IPS-18a (cell line): ENCODE data around the gene FAM83E.

Source experiments
- H3K27ac ChIP-seq: one replicate; pipeline ENCODE4 v1.5.1; 2013; ENCODE audit warnings: low read length
- H3K27me3 ChIP-seq: one replicate; pipeline ENCODE4 v1.6.1; 2013; ENCODE audit warnings: mild to moderate bottlenecking, low read length; ENCODE audit not compliant: control insufficient read depth, insufficient read depth
- H3K36me3 ChIP-seq: one replicate; pipeline ENCODE4 v1.6.1; 2013; ENCODE audit warnings: low read depth, low read length; ENCODE audit not compliant: control insufficient read depth
- H3K4me1 ChIP-seq: one replicate; pipeline ENCODE4 v1.6.1; 2013; ENCODE audit warnings: low read depth, low read length; ENCODE audit not compliant: control insufficient read depth
- H3K4me3 ChIP-seq: one replicate; pipeline ENCODE4 v1.5.1; 2013; ENCODE audit warnings: low read length
- H3K9ac ChIP-seq: one replicate; pipeline ENCODE4 v1.6.1; 2013; ENCODE audit warnings: mild to moderate bottlenecking, low read length, moderate library complexity
- H3K9me3 ChIP-seq: one replicate; pipeline ENCODE4 v1.6.1; 2013; ENCODE audit warnings: low read depth, low read length; ENCODE audit not compliant: control insufficient read depth

Gene FAM83E

DNA sequence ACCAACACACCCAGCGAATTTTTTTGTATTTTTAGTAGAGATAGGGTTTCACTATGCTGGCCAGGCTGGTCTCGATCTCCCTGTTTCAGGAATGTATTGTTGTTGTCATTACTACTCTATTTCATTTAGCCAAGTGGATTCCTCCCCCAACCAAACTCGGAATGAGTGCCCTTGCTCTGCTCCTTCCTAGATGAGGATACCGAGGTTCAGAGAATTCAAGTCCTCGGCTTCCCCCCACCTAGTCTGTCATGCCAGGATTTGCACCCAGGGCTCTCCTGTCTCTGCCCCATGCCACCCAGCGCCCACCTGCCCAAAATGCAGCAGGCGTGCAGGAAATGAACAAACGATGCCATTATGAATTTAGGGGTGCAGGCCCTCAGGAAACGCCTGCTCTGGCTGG, 11.9 kb downstream of the FAM83E start:
- no peaks in the 10 kb centered on the region for H3K4me1 ChIP-seq
- no peak overlapping the region for H3K9ac ChIP-seq
- H3K27ac ChIP-seq: no peak overlapping the region
- no peaks in the 10 kb centered on the region for H3K27me3 ChIP-seq
- no peak overlapping the region for H3K4me3 ChIP-seq
- no peaks in the 10 kb centered on the region for H3K36me3 ChIP-seq
- H3K9me3 ChIP-seq: no peaks in the 10 kb centered on the region

DNA sequence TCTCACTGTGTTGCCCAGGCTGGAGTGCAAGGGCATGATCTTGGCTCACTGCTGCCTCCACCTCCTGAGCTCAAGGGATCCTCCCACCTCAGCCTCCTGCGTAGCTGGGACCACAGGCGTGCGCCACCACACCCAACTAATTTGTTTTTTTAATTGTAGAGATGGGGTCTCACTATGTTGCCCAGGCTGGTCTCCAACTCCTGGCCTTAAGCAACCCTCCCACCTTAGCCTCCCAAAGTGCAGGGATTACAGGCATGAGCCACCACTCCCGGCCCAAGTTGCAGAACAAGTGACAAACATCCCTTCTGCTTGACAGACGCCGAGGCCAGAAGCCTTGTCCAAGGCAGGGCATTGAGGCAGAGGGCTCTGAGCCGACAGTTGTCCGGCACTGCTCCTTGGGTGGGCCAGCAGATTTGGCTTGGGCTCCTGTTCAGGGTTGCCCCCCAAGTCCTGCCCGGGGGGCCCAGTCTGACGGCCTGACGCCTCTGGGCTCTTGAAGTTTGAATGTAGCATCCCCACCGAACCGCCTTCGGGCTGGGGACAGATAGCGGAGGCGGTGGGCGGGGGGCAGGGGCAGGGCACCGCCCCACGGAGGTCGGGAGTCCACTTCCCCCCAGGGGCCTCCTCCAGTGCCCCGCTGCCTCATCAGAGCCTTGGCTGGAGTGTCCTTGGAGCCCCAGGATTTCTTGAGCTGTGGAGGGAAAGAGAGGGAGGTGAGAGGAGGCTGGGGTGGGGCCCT, 14.0 kb downstream of the FAM83E start:
- Histone ChIP-seq H3K4me1 (no peaks in the 10 kb centered on the region), H3K9me3 (no peaks in the 10 kb centered on the region), H3K36me3 (no peaks in the 10 kb centered on the region), H3K27ac (no peak overlapping the region), H3K4me3 (no peak overlapping the region), H3K9ac (no peak overlapping the region), H3K27me3 (no peaks in the 10 kb centered on the region)

DNA sequence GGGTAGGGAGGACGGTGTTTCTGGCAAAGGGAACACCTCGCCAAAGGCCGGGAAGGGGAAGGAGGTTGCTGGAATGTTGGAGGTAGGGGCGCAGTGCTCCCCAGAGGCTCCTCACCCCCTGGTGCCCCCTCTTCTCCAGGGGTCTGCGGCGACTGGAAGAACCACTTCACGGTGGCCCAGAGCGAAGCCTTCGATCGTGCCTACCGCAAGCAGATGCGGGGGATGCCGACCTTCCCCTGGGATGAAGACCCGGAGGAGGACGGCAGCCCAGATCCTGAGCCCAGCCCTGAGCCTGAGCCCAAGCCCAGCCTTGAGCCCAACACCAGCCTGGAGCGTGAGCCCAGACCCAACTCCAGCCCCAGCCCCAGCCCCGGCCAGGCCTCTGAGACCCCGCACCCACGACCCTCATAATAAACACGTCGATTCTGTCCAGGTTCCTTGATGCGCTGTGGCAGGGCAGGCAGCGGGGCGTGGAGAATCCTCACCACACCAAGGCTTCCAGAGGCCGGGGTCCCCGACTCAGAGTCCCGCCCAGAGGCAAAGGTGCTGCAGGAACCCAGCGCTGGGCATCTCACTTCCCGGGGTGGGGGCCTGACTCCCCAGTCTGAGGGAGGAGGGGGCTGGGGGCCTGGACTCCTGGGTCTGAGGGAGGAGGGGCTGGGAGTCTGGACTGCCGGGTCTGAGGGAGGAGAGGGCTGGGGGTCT, 15.7 kb downstream of the FAM83E start:
- no peaks in the 10 kb centered on the region for H3K9me3 ChIP-seq
- H3K4me1 ChIP-seq: no peaks in the 10 kb centered on the region
- no peak overlapping the region for H3K27ac ChIP-seq
- no peaks in the 10 kb centered on the region for H3K27me3 ChIP-seq
- no peaks in the 10 kb centered on the region for H3K36me3 ChIP-seq
- H3K4me3 ChIP-seq: no peak overlapping the region
- no peak overlapping the region for H3K9ac ChIP-seq

DNA sequence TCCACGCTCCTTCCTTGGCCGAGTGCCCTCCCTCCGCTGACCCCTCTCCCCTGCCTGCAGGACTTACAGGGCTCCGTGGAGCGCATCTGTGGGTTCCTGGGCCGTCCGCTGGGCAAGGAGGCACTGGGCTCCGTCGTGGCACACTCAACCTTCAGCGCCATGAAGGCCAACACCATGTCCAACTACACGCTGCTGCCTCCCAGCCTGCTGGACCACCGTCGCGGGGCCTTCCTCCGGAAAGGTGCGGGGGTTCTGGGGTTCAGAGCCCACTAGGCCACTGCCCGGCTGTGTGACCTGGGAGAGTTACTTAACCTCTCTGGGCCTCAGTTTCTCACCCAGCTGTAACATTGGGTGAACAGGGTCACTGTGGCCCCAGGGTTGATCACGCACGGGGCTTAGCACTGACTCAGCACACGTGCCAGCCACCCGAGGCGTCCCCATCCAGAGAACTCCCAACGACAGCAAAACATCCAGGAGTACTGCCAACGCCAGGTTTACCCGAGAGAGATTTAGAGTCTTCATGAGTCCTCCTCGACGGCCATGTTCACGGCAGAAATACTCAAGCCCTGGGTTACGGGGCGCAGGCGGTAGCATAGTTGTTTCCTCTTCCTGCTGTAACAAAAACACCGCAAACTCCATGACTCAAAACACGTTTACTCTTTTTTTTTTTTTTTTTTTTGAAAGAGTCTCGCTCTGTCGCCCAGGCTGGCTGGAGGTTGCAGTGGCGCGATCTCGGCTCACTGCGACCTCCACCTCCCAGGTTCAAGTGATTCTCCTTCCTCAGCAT, 18.0 kb downstream of the FAM83E start:
- H3K4me3 ChIP-seq: no peak overlapping the region
- H3K27ac ChIP-seq: no peak overlapping the region
- H3K9ac ChIP-seq: no peak overlapping the region
- H3K36me3 ChIP-seq: no peaks in the 10 kb centered on the region
- H3K9me3 ChIP-seq: no peaks in the 10 kb centered on the region
- no peaks in the 10 kb centered on the region for H3K4me1 ChIP-seq
- H3K27me3 ChIP-seq: no peaks in the 10 kb centered on the region

DNA sequence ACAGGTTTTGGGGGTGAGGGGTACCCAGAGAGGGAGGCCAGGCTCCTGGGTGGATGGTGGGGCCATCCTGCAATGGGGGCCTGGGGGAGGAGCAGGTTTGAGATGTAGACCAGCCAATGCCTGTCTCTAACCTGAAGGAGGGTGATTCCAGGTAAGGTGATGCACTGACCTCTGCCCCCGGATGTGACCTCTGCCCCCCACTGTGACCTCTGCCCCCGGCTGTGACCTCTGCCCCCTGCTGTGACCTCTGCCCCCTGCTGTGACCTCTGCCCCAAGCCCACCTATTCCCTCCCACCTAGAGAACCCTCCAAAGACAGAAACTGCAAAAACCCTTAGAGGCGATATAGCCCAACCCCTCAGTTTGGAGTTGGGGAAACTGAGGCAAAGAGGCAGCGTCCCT, 18.6 kb downstream of the FAM83E start:
- Histone ChIP-seq H3K27ac (no peak overlapping the region), H3K9me3 (no peaks in the 10 kb centered on the region), H3K9ac (no peak overlapping the region), H3K36me3 (no peaks in the 10 kb centered on the region), H3K4me1 (no peaks in the 10 kb centered on the region), H3K4me3 (no peak overlapping the region), H3K27me3 (no peaks in the 10 kb centered on the region)

DNA sequence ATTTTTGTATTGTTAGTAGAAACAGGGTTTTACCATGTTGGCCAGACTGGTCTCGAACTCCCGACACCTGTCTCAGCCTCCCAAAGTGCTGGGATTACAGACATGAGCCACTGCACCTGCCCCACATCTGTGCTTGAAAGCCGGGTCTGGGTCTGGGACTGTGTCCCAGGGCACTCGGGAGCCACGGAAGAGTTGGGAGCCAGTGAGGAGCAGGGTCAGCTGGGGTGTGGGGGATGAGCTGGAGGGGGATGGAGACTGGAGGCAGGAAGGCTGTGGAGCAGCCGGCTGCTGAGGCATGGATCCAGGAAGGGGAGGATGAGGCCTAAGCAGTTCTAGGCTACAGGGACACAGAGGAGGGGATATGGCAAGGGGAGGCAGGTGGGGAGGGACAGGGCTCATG, 19.0 kb downstream of the FAM83E start:
- Histone ChIP-seq H3K27me3 (no peaks in the 10 kb centered on the region), H3K36me3 (no peaks in the 10 kb centered on the region), H3K27ac (no peak overlapping the region), H3K9me3 (no peaks in the 10 kb centered on the region), H3K9ac (no peak overlapping the region), H3K4me3 (no peak overlapping the region), H3K4me1 (no peaks in the 10 kb centered on the region)

DNA sequence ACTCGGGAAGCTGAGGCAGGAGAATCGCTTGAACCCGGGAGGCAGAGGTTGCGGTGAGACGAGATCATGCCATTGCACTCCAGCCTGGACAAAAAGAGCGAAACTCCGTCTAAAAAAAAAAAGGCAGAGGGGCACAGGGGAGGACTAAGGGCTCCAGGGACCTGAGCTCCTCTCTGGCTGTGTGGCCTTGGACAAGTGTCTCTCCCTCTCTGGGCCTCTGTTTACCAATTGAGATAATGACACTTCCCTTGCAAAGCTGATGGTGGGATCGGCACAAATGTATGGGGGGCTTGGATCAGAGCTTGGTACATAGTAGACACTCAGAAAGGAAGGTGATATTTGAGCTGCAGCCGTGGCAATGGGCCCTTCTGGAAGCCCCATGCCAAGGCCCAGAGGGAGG, 19.7 kb downstream of the FAM83E start:
- Histone ChIP-seq H3K9ac (no peak overlapping the region), H3K9me3 (no peaks in the 10 kb centered on the region), H3K4me1 (no peaks in the 10 kb centered on the region), H3K27ac (no peak overlapping the region), H3K36me3 (no peaks in the 10 kb centered on the region), H3K4me3 (no peak overlapping the region), H3K27me3 (no peaks in the 10 kb centered on the region)

DNA sequence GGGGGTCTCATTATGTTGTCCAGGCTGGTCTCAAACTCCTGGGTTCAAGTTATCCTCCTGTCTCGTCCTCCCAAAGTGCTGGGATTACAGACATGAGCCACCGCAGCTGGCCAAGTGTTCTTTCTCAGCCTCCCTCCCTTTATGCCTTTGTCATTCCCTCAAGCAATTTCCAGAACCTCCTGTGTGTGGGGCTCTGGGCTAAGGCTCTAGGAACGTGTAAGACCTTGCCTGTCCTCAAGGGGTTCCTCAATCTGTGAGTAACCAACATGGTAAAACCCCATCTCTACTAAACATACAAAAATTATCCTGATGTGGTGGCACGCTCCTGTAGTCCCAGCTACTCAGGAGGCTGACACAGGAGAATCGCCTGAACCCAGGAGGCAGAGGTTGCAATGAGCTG, 23.9 kb downstream of the FAM83E start:
- no peaks in the 10 kb centered on the region for H3K36me3 ChIP-seq
- peaks cover 5% of the 10 kb centered on the region for H3K27me3 ChIP-seq
- no peak overlapping the region for H3K27ac ChIP-seq
- no peak overlapping the region for H3K9ac ChIP-seq
- H3K4me1 ChIP-seq: no peaks in the 10 kb centered on the region
- H3K4me3 ChIP-seq: no peak overlapping the region
- H3K9me3 ChIP-seq: no peaks in the 10 kb centered on the region

DNA sequence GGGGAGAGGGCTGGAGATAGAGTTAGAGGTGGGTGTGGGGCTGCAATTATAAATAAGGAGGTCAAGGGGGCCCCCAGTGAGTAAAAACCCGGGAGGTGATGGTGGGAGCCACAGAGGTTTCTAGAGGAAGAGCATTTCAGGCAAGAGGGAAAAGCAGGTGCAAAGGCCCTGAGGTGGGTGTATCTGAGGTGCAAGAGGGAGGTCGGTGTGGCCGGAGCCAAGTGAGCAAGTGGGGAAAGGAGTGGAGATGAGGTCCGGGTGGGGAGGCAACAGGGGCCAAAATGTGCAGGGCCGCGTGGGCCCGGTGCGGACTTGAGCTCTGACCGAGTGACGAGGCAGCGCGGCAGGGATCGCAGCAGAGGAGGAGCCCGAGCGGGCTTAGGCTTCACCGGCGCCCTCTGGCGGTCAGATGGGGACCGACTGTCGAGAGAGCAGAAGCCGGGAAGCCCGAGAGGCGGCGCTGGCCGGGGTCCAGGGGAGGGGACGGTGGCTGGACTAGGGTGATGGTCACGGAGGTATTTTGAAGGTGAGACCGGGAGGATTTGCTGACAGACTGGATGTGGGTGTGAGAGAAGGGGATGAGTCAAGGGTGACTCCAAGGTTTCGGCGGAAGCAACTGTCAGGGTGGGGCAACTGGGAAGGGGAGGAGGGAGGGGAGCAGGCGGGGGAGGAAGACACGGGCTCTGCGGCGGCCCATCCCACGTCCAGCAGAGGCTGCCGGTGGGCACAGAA, 26.0 kb downstream of the FAM83E start:
- Histone ChIP-seq H3K27ac (no peak overlapping the region), H3K4me1 (no peaks in the 10 kb centered on the region), H3K9ac (no peak overlapping the region)

DNA sequence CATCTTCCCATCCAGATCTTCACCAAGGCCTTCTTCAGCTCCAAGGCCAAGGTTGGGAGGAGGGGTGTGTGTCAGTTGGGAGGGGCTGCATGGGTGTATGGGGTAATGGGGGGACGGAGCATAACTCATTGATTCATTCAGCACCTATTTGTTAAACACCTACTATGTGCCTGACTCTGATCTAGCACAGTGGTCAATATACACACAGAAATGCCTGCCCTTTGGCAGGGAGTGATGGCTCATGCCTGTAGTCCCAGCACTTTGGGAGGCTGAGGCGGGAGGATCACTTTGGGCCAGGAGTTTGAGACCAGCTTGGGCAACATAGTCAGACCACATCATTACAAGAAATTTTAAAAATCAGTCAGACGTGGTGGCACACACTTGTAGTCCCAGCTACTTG, 27.5 kb downstream of the FAM83E start:
- Histone ChIP-seq H3K9me3 (no peaks in the 10 kb centered on the region), H3K4me3 (no peak overlapping the region), H3K27me3 (peaks cover 5% of the 10 kb centered on the region), H3K9ac (no peak overlapping the region), H3K36me3 (no peaks in the 10 kb centered on the region), H3K4me1 (no peaks in the 10 kb centered on the region), H3K27ac (no peak overlapping the region)

More for the DNA sequence above, 26.0 kb downstream of the FAM83E start:
- H3K36me3 ChIP-seq: no peaks in the 10 kb centered on the region
- H3K27me3 ChIP-seq: peaks cover 5% of the 10 kb centered on the region
- H3K9me3 ChIP-seq: no peaks in the 10 kb centered on the region
- H3K4me3 ChIP-seq: peak overlapping the region; percentile 44

DNA sequence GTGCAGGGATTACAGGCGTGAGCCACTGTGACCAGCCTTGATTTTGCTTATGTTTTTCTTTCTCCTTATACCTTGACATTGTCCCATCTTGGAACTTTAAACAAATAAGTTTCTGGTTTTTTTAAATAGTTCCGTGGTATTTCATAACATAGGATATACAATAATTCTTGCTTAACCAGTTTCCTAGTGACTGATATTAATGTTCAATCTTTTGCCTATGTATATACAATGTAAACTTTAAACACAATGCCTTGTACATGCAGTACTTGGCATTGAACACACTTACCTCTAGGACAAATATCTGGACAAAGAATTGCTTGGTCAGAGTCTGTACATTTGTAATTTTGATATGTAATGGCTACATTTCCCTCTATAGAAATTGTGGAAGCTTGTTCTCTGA, 32.7 kb downstream of the FAM83E start:
- Histone ChIP-seq H3K4me1 (no peaks in the 10 kb centered on the region), H3K9me3 (no peaks in the 10 kb centered on the region), H3K27me3 (no peaks in the 10 kb centered on the region), H3K9ac (no peak overlapping the region), H3K4me3 (no peak overlapping the region), H3K27ac (no peak overlapping the region), H3K36me3 (no peaks in the 10 kb centered on the region)
